ENCODE measurements around the gene SLC46A2.

DNA sequence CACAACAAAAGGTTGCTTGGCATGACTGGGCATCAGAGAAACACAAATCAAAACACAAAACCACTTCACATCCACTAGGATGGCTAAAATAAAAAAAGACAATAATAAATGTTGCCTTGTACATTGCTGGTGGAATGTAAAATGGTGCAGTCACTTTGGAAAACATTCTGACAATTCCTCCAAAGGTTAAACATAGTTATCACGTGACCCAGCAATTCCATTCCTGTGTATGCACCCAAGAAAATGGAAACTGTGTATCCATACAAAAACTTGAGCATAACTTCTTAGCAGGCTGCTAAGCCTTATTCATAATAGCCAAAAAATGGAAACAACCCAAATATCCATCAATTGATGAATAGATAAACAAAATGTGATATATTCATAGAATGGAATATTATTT, 10.2 kb upstream of the SLC46A2 start:
- TF ChIP-seq, protein P1, sequence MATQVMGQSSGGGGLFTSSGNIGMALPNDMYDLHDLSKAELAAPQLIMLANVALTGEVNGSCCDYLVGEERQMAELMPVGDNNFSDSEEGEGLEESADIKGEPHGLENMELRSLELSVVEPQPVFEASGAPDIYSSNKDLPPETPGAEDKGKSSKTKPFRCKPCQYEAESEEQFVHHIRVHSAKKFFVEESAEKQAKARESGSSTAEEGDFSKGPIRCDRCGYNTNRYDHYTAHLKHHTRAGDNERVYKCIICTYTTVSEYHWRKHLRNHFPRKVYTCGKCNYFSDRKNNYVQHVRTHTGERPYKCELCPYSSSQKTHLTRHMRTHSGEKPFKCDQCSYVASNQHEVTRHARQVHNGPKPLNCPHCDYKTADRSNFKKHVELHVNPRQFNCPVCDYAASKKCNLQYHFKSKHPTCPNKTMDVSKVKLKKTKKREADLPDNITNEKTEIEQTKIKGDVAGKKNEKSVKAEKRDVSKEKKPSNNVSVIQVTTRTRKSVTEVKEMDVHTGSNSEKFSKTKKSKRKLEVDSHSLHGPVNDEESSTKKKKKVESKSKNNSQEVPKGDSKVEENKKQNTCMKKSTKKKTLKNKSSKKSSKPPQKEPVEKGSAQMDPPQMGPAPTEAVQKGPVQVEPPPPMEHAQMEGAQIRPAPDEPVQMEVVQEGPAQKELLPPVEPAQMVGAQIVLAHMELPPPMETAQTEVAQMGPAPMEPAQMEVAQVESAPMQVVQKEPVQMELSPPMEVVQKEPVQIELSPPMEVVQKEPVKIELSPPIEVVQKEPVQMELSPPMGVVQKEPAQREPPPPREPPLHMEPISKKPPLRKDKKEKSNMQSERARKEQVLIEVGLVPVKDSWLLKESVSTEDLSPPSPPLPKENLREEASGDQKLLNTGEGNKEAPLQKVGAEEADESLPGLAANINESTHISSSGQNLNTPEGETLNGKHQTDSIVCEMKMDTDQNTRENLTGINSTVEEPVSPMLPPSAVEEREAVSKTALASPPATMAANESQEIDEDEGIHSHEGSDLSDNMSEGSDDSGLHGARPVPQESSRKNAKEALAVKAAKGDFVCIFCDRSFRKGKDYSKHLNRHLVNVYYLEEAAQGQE (IDR thresholded peaks at IDR 0.05; ENCODE audit: low read depth): no peak
- TF ChIP-seq, protein P2, sequence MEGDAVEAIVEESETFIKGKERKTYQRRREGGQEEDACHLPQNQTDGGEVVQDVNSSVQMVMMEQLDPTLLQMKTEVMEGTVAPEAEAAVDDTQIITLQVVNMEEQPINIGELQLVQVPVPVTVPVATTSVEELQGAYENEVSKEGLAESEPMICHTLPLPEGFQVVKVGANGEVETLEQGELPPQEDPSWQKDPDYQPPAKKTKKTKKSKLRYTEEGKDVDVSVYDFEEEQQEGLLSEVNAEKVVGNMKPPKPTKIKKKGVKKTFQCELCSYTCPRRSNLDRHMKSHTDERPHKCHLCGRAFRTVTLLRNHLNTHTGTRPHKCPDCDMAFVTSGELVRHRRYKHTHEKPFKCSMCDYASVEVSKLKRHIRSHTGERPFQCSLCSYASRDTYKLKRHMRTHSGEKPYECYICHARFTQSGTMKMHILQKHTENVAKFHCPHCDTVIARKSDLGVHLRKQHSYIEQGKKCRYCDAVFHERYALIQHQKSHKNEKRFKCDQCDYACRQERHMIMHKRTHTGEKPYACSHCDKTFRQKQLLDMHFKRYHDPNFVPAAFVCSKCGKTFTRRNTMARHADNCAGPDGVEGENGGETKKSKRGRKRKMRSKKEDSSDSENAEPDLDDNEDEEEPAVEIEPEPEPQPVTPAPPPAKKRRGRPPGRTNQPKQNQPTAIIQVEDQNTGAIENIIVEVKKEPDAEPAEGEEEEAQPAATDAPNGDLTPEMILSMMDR (IDR thresholded peaks at IDR 0.05 in 2 of 3, conservative IDR thresholded peaks at IDR 0.05 in 1 of 3; ENCODE audit: borderline replicate concordance in 1 of 3, insufficient read depth in 1 of 3, low read depth in 2 of 3, low read length in 2 of 3): no peak
- TF ChIP-seq ZNF274 (IDR thresholded peaks at IDR 0.05; ENCODE audit: low read depth, low read length) (no peak), POLR2A (IDR thresholded peaks at IDR 0.05; ENCODE audit: borderline replicate concordance, extremely low read depth, insufficient read depth, insufficient read length) (no peak)
- TF ChIP-seq, protein P3, sequence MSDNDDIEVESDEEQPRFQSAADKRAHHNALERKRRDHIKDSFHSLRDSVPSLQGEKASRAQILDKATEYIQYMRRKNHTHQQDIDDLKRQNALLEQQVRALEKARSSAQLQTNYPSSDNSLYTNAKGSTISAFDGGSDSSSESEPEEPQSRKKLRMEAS (IDR thresholded peaks at IDR 0.05): no peak
- TF ChIP-seq, protein P4, sequence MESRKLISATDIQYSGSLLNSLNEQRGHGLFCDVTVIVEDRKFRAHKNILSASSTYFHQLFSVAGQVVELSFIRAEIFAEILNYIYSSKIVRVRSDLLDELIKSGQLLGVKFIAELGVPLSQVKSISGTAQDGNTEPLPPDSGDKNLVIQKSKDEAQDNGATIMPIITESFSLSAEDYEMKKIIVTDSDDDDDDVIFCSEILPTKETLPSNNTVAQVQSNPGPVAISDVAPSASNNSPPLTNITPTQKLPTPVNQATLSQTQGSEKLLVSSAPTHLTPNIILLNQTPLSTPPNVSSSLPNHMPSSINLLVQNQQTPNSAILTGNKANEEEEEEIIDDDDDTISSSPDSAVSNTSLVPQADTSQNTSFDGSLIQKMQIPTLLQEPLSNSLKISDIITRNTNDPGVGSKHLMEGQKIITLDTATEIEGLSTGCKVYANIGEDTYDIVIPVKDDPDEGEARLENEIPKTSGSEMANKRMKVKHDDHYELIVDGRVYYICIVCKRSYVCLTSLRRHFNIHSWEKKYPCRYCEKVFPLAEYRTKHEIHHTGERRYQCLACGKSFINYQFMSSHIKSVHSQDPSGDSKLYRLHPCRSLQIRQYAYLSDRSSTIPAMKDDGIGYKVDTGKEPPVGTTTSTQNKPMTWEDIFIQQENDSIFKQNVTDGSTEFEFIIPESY (IDR thresholded peaks at IDR 0.05; ENCODE audit: extremely low read depth, insufficient replicate concordance, low read length): no peak

All from HCT116 (cell line).